Left ventricle myocardium superior (tissue), 1 donor: Measurements from ENCODE around the gene EFNA5. TPM values are rescaled to one million over a fixed set of nuclear protein-coding genes. Genes with fewer than 3 reads are reported as not detected.

ENCODE experiments used
- ATAC-seq: fragments of 200-7000 bp; cut with Tn5 transposase; one replicate; pipeline ENCODE4 v1.9.1; 2020; ENCODE audit warnings: mild to moderate bottlenecking, moderate library complexity
- DNase-seq: peaks from one replicate; pipeline ENCODE4 v3.0.0-alpha.2; 2020
- intact Hi-C: fragments of 100-400 bp; cut with micrococcal nuclease; formaldehyde crosslinking; loops from one replicate; pipeline ENCODE4 v1.11.0; 2022
- total RNA-seq: library from RNA; stranded (reverse); fragmentation: NEBNext Ultra II Directional; extraction: Animal tissue kit (Norgen Biotek cat#: 25700); gene quantifications from one replicate; pipeline ENCODE4 v1.2.1, GENCODE V29; 2021
- donor health status: DM: no; HTN: yes; CAD: no; lungs with severe emphysema.

EFNA5 gene
- total RNA-seq, 1 donor from 2014 or later: 36.4 TPM

- ATAC-seq (peak; percentile 47), DNase-seq (no peak)
- intact Hi-C loops: no loop called here
These were observed 131.8 kb downstream of the EFNA5 start for GRCh38 chr5:107538805-107539445.

- intact Hi-C loops: no loop called here
- ATAC-seq (no peak), DNase-seq (no peak)
These were observed 132.4 kb downstream of the EFNA5 start for GRCh38 chr5:107538331-107538730.

- DNase-seq: no peak
These were observed 134.9 kb downstream of the EFNA5 start for GRCh38 chr5:107535849-107536248.

GRCh38 chr5:107533910-107534876, 136.5 kb downstream of the EFNA5 start:
- intact Hi-C loops: no loop called here
- no peak for DNase-seq
- ATAC-seq: no peak

More at GRCh38 chr5:107535849-107536248, 134.9 kb downstream of the EFNA5 start:
- intact Hi-C loops: no loop called here
- ATAC-seq: no peak

- ATAC-seq (no peak), DNase-seq (no peak)
- intact Hi-C loops: no loop called here
These were observed 137.8 kb downstream of the EFNA5 start for GRCh38 chr5:107532916-107533315.

- peak; percentile 36 for ATAC-seq
- intact Hi-C loops: no loop called here
These were observed 138.4 kb downstream of the EFNA5 start for GRCh38 chr5:107532169-107532878.

GRCh38 chr5:107531308-107531707, 139.4 kb downstream of the EFNA5 start:
- DNase-seq: no peak
- peak; percentile 21 for ATAC-seq
- intact Hi-C loops: no loop called here

More at GRCh38 chr5:107532169-107532878, 138.4 kb downstream of the EFNA5 start:
- DNase-seq: no peak

GRCh38 chr5:107529618-107530017, 141.1 kb downstream of the EFNA5 start:
- DNase-seq: no peak
- intact Hi-C loops: no loop called here
- no peak for ATAC-seq

GRCh38 chr5:107526270-107526937, 144.3 kb downstream of the EFNA5 start:
- intact Hi-C loops: no loop called here
- DNase-seq (no peak), ATAC-seq (no peak)

- intact Hi-C loops: no loop called here
- ATAC-seq (no peak), DNase-seq (no peak)
These were observed 146.6 kb downstream of the EFNA5 start for GRCh38 chr5:107524111-107524510.

GRCh38 chr5:107523029-107523680, 147.6 kb downstream of the EFNA5 start:
- no peak for DNase-seq
- ATAC-seq: no peak
- intact Hi-C loops: no loop called here

- no peak for DNase-seq
- intact Hi-C loops: no loop called here
- no peak for ATAC-seq
These were observed 148.3 kb downstream of the EFNA5 start for GRCh38 chr5:107522456-107522855.

GRCh38 chr5:107519900-107520354, 150.8 kb downstream of the EFNA5 start:
- ATAC-seq: peak; percentile 17
- intact Hi-C loops: no loop called here
- DNase-seq: no peak

- DNase-seq: no peak
- intact Hi-C loops: no loop called here
- ATAC-seq: no peak
These were observed 152.1 kb downstream of the EFNA5 start for GRCh38 chr5:107518616-107519015.

GRCh38 chr5:107518190-107518589, 152.5 kb downstream of the EFNA5 start:
- peak; percentile 49 for ATAC-seq
- no peak for DNase-seq
- intact Hi-C loops: no loop called here

- DNase-seq (no peak), ATAC-seq (no peak)
- intact Hi-C loops: no loop called here
These were observed 153.3 kb downstream of the EFNA5 start for GRCh38 chr5:107517185-107518033.

- intact Hi-C loops: no loop called here
- no peak for ATAC-seq
- no peak for DNase-seq
These were observed 154.1 kb downstream of the EFNA5 start for GRCh38 chr5:107516452-107517184.
